Muscle of back (tissue), 11 donors: ENCODE results near the gene KCNMA1. TPM values are rescaled to one million over a fixed set of nuclear protein-coding genes. Genes with fewer than 3 reads are reported as not detected.
"Not testable (repeated sequence)": the region's sequence is repeated elsewhere in the genome, so short reads cannot be mapped to it uniquely, and the experiment has no call there.

Source experiments
- DNase-seq, 3 donors: peaks; one replicate each; pipeline versions ENCODE4 v3.0.0 to v3.0.0-alpha.2; 2013
- polyA plus RNA-seq, 10 donors: library from polyadenylated mRNA; unstranded; fragments of 120-200 nt; gene quantifications; one replicate each; pipeline ENCODE4 v1.2.1, GENCODE V29; 2013; ENCODE audit not compliant: insufficient read length in 10 of 10

Gene KCNMA1
- polyA plus RNA-seq, 10 donors: 13.8 to 20.5 (median 16.2) TPM

GRCh38 chr10:77421591-77421990 is 216.0 kb downstream of the KCNMA1 start:
- no peak for DNase-seq

GRCh38 chr10:77420947-77421523 is 216.6 kb downstream of the KCNMA1 start:
- DNase-seq: no peak

- DNase-seq: no peak
These were observed 217.6 kb downstream of the KCNMA1 start for GRCh38 chr10:77419979-77420378.

DNA sequence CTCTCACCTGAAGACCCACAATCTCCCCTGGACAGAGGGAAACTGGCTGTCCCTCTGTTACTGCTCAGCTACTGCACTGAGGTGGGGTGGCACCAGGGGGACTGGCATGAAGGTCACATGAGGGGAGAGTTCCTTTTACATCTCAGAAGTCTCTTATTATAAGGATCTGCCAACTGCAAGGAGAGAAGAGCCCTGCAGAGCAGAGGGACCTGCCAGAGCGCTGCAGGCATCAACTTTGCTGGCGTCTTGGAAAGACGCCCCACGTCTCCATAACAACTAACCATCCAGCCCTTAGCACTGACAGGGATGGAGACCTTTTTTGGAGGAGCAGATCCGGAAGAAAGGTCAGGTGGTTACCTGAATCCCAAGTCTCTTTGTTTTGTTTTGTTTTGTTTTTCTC is 218.6 kb downstream of the KCNMA1 start:
- DNase-seq: no peak

DNA sequence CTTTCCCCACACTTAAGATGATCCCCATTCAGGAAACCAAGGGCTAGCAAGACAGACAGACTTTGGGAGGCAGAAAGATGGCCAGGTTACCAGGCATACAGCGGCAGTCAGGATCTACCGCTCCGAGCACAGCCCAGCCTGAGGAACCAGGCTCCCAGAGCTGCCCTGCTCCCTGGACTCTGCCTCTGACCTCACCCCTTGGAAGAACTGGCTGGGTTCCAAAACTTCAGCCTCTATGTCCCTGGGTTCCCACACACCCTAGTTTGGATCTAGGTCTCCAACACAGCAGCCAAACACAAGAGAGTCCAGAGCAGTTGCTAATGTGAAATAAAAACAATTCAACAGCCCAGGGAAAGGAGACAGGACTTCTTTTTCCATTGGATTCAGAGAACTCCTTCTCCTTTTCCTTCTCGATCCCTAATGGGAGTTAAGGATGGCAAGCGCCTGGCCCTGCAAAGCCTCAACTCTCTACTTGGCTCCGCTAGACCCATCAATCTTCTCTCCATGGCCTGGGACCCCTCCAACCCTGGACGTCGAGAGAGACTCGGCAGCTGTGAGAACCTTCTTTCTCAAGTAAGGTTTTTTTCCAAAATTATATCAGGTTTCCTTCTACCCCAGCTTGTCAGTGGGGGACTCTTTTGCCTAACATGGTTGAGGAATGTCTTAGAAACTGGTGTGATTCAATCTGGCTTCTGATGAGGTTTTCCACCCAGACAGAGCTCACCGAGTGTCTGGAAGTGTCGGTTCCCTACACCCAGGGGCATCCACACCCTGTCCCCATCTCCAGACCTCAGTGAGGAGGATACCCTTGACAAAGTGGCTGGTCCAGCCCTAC is 219.6 kb downstream of the KCNMA1 start:
- DNase-seq: peak in 2 of 3 donors; percentile 36 to 57

DNA sequence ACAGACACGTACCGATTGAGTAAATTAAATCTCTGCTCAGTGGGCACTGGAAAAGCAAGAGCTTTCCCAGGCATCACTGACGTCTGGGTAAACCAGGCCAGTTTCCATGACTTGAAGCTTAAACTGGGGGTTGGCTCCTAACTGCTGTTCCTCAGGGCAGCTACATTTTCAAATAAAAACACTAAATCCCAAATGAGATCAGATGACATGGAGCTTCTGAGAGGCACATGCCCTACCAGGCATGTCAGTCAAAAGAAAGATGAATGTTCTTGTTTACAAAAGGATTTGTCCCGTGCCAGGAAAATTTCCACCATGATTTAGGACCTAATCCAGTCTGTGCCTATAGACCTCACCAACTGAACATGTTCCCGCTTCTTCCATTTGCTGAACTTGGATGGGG is 220.2 kb downstream of the KCNMA1 start:
- DNase-seq: no peak

GRCh38 chr10:77416311-77417135 is 221.1 kb downstream of the KCNMA1 start:
- DNase-seq: peak in 1 of 3 donors; percentile 89

GRCh38 chr10:77415313-77415960 is 222.2 kb downstream of the KCNMA1 start:
- DNase-seq: no peak

GRCh38 chr10:77413231-77413630 is 224.4 kb downstream of the KCNMA1 start:
- no peak for DNase-seq

GRCh38 chr10:77412573-77413133 is 225.0 kb downstream of the KCNMA1 start:
- DNase-seq: not testable (repeated sequence)

DNA sequence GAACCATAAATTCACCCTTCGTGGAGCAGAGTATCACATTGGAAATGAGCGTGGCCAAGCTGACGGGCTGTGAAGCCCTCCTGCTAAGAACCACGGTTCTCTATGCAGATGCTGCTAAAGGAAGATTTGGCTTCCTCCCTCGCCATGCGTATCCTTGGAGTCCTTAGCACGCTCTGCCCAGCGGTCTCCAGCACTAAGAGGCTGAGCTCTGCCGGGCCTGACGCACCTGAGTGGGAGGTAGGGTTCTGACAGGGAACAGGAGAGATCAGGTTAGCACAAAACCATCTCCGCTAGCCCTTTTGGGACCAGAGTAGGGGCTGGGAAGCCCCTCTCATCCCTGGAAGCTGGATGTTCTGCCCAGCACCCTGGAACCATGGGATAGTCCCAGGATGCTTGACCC is 225.8 kb downstream of the KCNMA1 start:
- DNase-seq: no peak

GRCh38 chr10:77410523-77410922 is 227.1 kb downstream of the KCNMA1 start:
- no peak for DNase-seq

- DNase-seq: no peak
These were observed 227.7 kb downstream of the KCNMA1 start for GRCh38 chr10:77409697-77410471.

- DNase-seq: no peak
These were observed 229.3 kb downstream of the KCNMA1 start for GRCh38 chr10:77408259-77408658.

DNA sequence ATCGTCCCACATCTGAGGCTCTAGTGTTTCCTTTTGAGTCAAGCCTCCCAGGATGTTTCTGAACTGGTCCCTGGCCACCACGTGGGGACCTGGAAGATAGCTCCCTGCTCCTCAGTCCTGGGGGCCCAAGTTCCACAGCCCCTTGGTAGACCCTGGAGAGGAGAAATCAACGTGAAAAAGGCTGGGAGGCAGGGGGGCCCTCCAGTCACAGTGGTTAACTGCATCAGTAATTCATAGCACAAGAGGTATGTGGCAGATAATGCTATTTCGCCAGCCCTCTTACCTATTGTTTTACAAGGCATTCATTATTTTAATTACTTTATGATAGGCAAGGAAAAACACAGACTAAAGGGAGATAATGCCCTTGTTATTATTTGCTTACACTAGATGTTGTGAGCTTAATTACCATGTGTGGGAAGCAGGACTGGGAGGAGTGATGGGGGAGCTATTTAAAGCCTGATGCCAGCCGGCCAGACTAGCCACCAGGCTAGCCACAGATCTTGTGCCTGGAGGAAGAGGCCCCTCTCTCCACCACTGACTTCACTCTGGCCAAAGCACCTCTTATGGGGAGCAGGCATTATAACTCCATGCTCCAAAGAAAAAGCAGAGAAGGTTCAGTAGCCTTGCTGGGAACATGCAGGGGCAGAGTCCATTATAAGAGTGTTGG is 230.7 kb downstream of the KCNMA1 start:
- DNase-seq: no peak

- DNase-seq: peak in 1 of 3 donors; percentile 58
These were observed 231.8 kb downstream of the KCNMA1 start for GRCh38 chr10:77405771-77406241.

DNA sequence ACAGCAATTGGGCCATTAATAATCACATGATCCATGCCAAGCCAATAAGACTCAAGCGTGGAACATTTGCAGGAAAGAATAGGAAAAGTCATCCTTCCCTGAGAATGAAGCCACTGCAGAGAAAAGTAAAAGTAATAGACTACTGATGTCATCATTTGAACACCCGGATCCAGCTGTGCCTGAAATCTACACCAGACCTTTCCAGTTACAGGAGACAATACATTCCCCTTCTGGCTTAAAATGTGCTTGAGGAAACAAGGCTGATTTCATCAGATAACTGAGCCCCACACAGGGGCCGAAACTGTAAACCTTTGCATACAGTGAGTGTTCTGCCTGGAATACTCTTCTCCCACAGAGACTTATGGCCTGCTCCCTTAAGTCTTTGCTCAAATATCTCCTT is 232.8 kb downstream of the KCNMA1 start:
- DNase-seq: no peak

GRCh38 chr10:77403761-77404160 is 233.8 kb downstream of the KCNMA1 start:
- DNase-seq: no peak

DNA sequence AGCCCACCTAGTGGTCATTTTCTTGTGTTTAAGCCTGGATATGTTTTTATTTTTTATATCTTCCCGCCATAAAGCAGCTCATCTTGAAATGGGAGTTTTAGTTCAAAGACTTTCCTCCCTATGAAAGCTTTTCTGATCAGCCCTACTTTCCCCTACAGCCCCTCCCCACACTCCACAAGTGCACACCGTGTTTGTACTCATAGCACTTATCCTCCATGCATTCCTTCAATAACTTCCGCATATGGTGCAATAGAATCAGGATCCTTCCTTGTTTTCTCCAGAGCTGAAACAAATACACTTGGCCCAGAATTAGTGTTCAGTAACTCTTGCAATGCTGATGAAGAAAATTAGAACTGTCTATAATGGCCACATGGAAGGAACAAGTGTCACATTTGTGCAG is 235.9 kb downstream of the KCNMA1 start:
- no peak for DNase-seq

DNA sequence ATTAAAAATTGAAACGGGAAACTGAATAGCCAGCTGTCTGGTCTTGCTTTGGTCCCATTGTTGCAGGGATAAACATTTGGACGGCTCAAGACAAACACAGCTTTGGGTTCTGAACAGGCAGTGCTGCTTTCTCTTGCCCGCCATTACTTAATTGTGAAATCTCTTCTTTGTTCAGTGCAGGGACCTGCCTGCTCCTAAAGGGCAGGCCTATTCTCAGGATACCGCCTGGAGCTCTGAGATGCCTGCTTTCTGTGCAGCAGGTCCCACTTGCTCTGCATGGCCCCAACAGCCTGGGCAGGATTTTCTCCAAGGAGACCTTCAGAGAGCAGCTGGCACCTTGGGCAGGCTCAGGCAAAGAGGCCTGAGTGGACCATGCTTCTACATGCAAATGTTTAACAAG is 237.6 kb downstream of the KCNMA1 start:
- no peak for DNase-seq
